ENCODE measurements around the gene RAD51B. TPM values are rescaled to one million over a fixed set of nuclear protein-coding genes. Genes with fewer than 3 reads are reported as not detected.

Gene RAD51B
- total and polyA plus RNA-seq, 7 donors, result 2.4 to 24.4 (median 7.1) TPM

DNA sequence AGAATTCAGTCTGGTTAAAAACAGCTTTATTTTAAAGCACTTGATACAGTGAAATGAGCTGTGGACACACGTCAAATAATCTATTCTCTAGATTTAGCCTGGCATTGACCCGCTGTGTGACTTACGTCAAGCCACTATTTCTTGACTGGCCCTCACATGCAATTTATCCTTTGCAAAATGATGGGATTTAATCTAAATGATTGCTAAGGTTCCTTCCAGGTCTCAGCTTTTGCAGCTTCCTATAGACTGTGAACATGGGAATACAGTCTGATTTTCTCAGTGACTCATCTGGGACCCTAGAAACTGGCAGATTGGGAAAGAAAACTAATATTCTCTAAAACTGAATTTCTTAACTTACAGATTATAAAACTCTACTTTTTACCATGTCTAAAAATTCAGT is 409.1 kb downstream of the RAD51B start:
- Histone ChIP-seq H3K9me3 (no peaks in the 10 kb centered on the region), H3K4me3 (no peak overlapping the region), H3K27ac (no peak overlapping the region), H3K4me1 (peaks cover 0 to 34% (median 29%) of the 10 kb centered on the region in 4 donors), H3K36me3 (no peaks in the 10 kb centered on the region), H3K27me3 (no peaks in the 10 kb centered on the region)
- WGBS, 2 donors, result 98 to 99% methylated on average over 3 of the region's 3 CpGs
- no peak for TF ChIP-seq POLR2A (IDR thresholded peaks at IDR 0.05)
- TF ChIP-seq, protein P1, sequence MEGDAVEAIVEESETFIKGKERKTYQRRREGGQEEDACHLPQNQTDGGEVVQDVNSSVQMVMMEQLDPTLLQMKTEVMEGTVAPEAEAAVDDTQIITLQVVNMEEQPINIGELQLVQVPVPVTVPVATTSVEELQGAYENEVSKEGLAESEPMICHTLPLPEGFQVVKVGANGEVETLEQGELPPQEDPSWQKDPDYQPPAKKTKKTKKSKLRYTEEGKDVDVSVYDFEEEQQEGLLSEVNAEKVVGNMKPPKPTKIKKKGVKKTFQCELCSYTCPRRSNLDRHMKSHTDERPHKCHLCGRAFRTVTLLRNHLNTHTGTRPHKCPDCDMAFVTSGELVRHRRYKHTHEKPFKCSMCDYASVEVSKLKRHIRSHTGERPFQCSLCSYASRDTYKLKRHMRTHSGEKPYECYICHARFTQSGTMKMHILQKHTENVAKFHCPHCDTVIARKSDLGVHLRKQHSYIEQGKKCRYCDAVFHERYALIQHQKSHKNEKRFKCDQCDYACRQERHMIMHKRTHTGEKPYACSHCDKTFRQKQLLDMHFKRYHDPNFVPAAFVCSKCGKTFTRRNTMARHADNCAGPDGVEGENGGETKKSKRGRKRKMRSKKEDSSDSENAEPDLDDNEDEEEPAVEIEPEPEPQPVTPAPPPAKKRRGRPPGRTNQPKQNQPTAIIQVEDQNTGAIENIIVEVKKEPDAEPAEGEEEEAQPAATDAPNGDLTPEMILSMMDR (IDR thresholded peaks at IDR 0.05), result no peak
- TF ChIP-seq POLR2AphosphoS5 (IDR thresholded peaks at IDR 0.05), result no peak
- TF ChIP-seq EP300 (IDR thresholded peaks at IDR 0.05), result no peak
- DNase-seq, result no peak
- intact Hi-C loops (cut with DNase I), result no loop called here

DNA sequence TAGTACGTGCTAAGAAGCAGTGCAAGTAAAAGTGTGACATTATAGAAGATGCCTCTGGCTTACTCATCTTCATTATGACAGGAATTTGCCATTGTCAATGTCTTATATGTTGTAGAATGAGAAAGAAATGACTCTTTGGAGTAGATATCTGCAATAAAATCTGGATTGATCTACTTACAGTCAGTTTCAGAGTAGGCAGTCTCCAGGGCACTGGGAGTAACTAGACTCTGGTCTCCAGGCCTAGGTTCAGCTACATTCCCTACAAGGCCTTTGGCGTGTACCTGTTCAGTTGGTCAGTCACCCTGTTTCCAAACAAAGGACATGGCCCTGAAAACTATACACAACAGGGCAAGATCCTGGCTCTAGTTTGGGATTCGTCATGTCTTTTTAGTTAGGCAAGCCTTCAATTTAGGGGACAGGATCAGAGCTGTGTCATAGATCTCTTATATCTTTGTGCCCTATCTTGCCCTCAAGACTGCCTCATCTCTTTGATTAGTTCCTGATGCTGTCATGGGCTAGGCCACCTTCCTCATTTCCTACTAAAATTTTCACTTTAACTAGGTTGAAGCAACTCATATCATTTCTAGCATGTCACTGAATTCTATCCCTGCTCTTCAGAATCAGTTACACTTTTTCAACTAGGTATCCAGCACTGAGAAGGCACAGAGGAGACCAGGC is 410.0 kb downstream of the RAD51B start:
- no peaks in the 10 kb centered on the region for H3K36me3 ChIP-seq
- no peak overlapping the region for H3K4me3 ChIP-seq
- no peaks in the 10 kb centered on the region for H3K9me3 ChIP-seq
- no peak for TF ChIP-seq POLR2AphosphoS5 (IDR thresholded peaks at IDR 0.05)
- no peak for TF ChIP-seq POLR2A (IDR thresholded peaks at IDR 0.05)
- TF ChIP-seq, protein P1 (IDR thresholded peaks at IDR 0.05), result no peak
- no peak for TF ChIP-seq EP300 (IDR thresholded peaks at IDR 0.05)
- WGBS, 2 donors, result 95 to 97% methylated on average over 3 of the region's 3 CpGs
- peak overlapping the region in 2 of 4 donors; percentile 83 to 88 for H3K27ac ChIP-seq
- intact Hi-C loops (cut with DNase I), result loop anchor here (5.0 kb wide), 1 partner anchor 127 kb away; no protein-coding TSS in a partner anchor
- no peaks in the 10 kb centered on the region for H3K27me3 ChIP-seq
- DNase-seq, result no peak
- H3K4me1 ChIP-seq, result peaks cover 0 to 39% (median 35%) of the 10 kb centered on the region in 4 donors

GRCh38 chr14:68230202-68230949 is 410.8 kb downstream of the RAD51B start:
- no peaks in the 10 kb centered on the region for H3K9me3 ChIP-seq
- H3K27me3 ChIP-seq, result no peaks in the 10 kb centered on the region
- 85 to 89% methylated on average over 3 of the region's 3 CpGs for WGBS, 2 donors
- intact Hi-C loops (cut with DNase I), result loop anchor here (5.0 kb wide), 1 partner anchor 128 kb away; no protein-coding TSS in a partner anchor
- no peak overlapping the region for H3K4me3 ChIP-seq
- H3K36me3 ChIP-seq, result no peaks in the 10 kb centered on the region
- peaks cover 0 to 39% (median 35%) of the 10 kb centered on the region in 4 donors for H3K4me1 ChIP-seq
- DNase-seq, result no peak
- TF ChIP-seq EP300 (IDR thresholded peaks at IDR 0.05) (no peak), POLR2AphosphoS5 (IDR thresholded peaks at IDR 0.05) (no peak), POLR2A (IDR thresholded peaks at IDR 0.05) (no peak)
- TF ChIP-seq, protein P1 (IDR thresholded peaks at IDR 0.05), result no peak
- peak overlapping the region in 3 of 4 donors; percentile 79 to 88 (median 83) for H3K27ac ChIP-seq

- Histone ChIP-seq H3K36me3 (no peaks in the 10 kb centered on the region), H3K4me3 (no peak overlapping the region), H3K27ac (peak overlapping the region; percentile 79 to 88 (median 82)), H3K27me3 (no peaks in the 10 kb centered on the region), H3K9me3 (no peaks in the 10 kb centered on the region), H3K4me1 (peaks cover 0 to 39% (median 35%) of the 10 kb centered on the region in 4 donors)
- no peak for TF ChIP-seq POLR2A (IDR thresholded peaks at IDR 0.05)
- TF ChIP-seq, protein P1 (IDR thresholded peaks at IDR 0.05), result no peak
- TF ChIP-seq POLR2AphosphoS5 (IDR thresholded peaks at IDR 0.05), result no peak
- TF ChIP-seq EP300 (IDR thresholded peaks at IDR 0.05), result no peak
- 55 to 76% methylated on average over 2 of the region's 2 CpGs for WGBS, 2 donors
- intact Hi-C loops (cut with DNase I), result loop anchor here (5.0 kb wide), 1 partner anchor 129 kb away; no protein-coding TSS in a partner anchor
- no peak for DNase-seq
Observed at GRCh38 chr14:68230950-68231717, 411.6 kb downstream of the RAD51B start.
